HG03039 (cell line): ENCODE results near the gene PTPRJ.

Experiments
- ATAC-seq: cut with Tn5 transposase; IDR thresholded peaks from one replicate; pipeline ENCODE4 v1.9.1; 2021; ENCODE audit warnings: mild to moderate bottlenecking, moderate library complexity; ENCODE audit not compliant: unreplicated experiment

Gene PTPRJ

DNA sequence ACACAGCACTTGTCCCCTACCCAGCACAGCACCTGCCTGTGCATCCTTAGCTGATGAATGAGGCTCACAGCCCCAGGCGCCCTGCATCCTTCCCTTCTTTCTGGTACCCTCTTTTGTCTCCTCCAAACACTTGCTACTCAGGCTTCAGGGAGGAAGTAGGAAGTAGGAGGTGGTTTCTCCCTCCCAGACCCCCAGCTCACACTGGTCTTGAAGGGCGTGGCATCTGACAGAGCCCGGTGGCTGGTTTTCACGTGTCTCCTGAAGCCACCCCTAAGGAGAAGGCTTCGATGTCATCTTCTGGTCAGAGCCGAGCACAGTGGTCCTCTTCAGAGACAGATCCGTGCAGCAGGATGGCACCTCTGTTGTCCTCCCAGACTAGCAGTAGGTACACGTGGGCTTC lies 109.8 kb downstream of the PTPRJ start:
- ATAC-seq: no peak

GRCh38 chr11:48091426-48092102 lies 111.2 kb downstream of the PTPRJ start:
- ATAC-seq: no peak

- no peak for ATAC-seq
These were observed 113.0 kb downstream of the PTPRJ start for GRCh38 chr11:48093323-48093722.

- ATAC-seq: no peak
These were observed 113.7 kb downstream of the PTPRJ start for GRCh38 chr11:48093795-48094642.

GRCh38 chr11:48094643-48095339 lies 114.4 kb downstream of the PTPRJ start:
- no peak for ATAC-seq

DNA sequence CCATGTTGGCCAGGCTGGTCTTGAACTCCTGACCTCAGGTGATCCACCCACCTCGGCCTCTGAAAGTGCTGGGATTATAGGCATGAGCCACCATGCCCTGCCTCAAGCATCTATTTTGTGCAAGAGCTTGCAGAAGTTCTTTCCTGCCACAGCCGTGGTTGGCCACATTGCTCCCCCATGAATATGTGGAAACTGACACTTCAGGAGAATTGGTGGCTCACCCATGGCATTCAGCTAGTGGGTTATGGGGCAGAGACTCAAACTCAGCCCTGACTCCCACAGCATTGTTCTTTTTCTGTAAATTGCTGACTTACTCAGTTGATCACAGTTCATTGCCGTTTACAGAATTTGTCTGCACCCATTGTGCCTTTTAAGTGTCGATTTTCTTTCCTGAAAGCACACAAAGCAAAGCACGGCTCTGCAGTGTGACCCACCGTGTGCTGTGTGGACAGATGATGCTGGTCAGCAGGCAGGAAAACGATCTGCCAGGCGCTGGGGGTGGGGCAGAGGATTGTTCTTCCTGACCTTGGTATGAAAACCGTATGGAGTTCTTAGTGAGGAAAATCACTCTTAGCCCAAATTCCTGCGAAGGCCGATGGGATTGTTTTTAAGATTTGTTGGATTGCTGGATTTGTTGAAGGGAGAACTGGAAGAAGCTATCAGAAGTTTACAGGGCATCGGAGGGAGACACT lies 115.6 kb downstream of the PTPRJ start:
- ATAC-seq: no peak

GRCh38 chr11:48096588-48097525 lies 116.5 kb downstream of the PTPRJ start:
- ATAC-seq: no peak

DNA sequence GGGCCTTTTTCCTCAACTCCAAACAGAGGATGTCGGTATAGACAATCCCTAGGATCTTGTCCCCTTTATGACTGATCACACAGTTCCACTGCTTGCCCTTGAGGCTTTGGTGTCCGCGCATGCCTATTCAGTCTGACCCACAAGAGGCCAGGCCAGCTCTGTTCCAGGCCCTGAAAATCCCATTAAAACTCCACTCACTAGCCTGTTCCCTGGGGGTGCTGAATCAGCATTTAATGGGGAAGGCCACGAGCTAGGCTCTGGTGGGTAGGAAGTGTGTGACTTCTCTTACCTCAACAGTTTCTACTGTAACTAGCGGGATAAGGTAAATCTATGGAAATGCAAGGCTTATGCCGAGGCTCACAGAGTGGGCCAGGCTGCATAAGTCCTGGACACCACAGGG lies 117.7 kb downstream of the PTPRJ start:
- no peak for ATAC-seq

DNA sequence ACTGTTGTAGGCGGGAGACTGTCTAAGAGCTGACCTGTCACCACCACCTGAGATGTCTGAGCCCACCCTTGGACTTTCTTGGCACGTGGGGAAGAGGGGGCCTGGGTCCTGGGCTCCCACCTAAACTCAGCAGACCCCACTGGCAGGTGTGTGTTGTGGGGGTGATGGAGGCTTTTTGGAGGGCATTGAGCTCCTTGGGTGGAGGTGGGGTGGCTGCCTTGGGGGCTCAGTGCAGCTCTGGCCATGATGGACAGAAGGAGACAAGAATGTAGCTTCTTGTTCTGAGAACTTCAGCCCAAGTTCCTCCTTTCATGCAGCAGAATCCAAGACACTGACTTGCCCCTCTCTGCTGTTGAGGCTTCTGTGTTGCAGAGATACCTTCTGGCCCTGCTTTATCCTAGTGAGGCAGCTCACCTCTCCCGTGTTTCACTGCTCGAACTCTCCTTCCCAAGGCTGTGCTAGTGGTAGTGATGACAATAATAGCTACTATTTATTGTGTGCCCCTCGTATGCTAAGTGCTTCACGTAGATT lies 119.6 kb downstream of the PTPRJ start:
- ATAC-seq: no peak

DNA sequence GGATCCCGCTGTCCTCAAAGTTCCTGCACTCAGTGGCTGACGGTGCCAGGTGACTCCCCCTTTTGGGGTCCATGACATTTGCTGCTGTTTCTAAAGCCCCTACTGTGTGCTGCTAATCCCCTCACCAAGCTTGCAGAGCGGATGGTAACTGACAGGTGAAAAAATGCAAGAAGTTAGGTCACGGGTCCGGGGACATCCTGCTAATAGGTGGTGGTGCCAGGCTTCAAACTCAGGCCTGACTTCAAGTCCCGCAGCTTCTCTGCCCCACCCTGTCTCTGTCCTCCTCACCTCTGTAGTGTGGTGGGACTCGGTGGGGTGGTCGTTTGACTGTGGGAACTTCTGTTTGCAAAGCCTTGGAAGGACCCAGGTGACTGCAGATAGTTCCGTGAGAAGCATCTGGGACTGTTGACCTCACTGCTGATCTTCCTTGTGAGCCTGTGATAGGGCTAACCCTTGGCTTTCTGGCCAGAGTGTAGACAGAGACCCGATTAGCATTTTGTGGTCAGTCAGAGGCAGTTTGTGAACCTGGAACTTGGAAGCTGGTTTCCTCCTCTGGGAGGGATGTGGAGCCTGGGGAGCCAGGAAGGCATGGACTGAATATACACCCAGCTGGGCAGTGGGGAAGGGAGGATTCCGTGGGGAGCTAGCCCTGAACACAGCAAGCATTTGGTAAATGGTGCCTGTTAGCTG lies 120.8 kb downstream of the PTPRJ start:
- no peak for ATAC-seq

DNA sequence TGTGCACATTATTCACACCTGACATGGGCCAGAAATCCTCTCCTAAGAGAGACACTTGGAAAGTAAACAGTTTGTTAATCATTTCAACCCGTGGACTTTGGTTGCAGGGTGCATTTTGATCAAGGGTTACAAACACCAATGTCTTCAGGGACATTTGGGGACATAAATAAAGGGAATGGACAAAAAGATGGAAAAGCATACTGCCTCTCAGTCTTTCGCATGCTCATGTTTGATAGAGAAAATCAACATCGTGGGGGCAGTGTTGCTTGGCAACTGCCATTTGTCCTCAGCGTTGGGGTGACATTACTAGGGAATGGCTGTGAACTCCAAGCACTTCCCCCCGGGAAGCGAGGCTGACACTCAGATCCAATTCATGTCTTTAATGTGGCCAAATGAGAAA lies 121.6 kb downstream of the PTPRJ start:
- no peak for ATAC-seq

DNA sequence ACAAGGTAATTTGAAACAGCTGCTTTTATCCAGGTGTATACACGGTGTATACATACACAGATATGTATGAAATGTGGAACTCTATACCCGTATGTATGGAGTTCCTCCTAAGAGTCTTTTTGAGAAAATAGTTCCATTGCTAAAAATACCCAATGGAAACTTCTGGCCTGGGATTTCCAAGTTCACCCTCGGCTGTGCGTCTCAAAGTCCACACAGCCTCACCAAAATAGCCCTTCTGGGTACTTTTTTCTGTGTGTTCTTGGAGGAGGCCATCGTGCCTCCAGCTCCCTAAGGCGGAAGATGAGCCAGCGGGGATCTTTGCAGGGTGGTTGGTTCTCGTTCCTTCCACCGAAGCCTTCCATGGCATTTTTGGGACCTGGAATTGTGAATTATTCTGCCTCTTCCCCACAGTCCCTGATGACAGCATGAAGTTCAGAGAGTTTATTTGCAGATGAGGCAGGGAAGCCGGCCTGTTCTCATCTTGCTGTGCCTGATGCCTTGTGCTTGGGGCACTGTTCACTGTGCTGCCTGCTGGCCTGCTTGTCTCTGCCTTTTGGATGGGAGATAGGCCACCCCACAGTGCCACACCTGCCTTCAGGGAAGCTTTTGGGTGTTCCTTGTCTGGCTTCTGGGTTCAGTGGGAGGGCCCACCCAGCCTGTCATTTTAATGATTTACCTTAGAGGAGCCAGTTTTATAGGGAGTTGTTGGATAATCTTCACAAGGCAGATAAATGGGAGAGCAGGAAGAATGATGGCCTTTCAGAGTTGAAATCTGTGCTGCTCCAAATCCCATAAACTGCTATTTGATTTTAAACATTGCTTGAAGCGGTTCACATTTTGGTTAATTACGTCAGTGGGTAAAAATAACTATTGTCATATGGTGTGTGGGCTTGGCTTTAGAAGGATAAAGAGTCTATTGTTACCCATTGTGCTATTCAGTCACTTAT lies 123.5 kb downstream of the PTPRJ start:
- no peak for ATAC-seq

DNA sequence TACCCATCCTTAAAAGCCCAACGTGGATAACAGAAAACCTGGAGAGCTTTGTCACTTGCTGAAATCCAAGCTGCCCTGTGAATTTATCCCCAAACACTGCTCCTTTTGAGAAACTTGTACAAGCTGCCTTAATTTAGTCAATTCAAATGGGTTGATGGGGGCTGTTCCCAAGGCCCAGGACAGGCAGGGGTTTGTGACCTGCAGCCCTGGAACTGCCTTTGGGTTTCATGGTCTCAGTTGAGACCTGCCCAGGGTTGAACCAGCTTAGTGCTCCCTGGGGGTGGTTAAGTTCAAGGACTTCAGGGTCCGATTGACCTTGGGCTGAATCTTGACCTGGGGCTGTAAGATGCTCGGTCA lies 124.2 kb downstream of the PTPRJ start:
- no peak for ATAC-seq

GRCh38 chr11:48105096-48105990 lies 125.0 kb downstream of the PTPRJ start:
- ATAC-seq: no peak

DNA sequence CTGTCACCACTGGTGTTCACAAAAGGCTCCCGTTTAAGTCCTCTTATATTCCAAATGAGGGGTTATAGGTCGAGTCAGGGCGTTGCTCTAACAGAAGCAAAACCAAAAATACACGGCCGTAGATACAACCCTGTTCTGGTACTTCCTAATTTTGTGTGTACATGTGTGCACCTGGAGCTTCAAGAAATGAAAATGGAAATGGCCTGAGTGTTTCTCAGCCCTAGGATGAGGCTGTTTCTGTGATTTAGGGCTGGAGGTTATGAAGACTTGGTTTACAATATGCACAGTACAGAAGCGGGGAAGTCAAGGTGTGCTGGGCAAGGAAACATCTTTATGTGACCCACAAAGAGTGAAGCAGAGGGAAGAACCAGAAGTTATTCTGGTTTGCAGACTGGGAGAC lies 125.8 kb downstream of the PTPRJ start:
- ATAC-seq: no peak

- ATAC-seq: peak; percentile 82
These were observed 126.9 kb downstream of the PTPRJ start for GRCh38 chr11:48107188-48107704.
